Mesenchymal stem cell (in vitro differentiated cells and primary cell): ENCODE measurements around the gene PIN1. TPM values are rescaled to one million over a fixed set of nuclear protein-coding genes. Genes with fewer than 3 reads are reported as not detected.

Experiments used
- DNase-seq: peaks from one replicate; pipeline ENCODE4 v3.0.0-alpha.2; 2013
- H2AFZ ChIP-seq: one replicate; pipeline ENCODE4 v1.6.1; 2013; ENCODE audit warnings: low read depth, mild to moderate bottlenecking, control low read depth, inconsistent platforms, low read length, moderate library complexity
- H2AK5ac ChIP-seq: 2 replicates; pipeline ENCODE4 v1.6.1; 2013; ENCODE audit warnings: low read length, moderate library complexity, mild to moderate bottlenecking, inconsistent platforms; ENCODE audit not compliant: severe bottlenecking
- H2BK120ac ChIP-seq: one replicate; pipeline ENCODE4 v1.6.1; 2013; ENCODE audit warnings: low read depth, mild to moderate bottlenecking, inconsistent platforms, low read length, moderate library complexity
- H2BK12ac ChIP-seq, 2 experiments: one replicate each; pipeline ENCODE4 v1.6.1; 2013; ENCODE audit warnings: inconsistent platforms in 2 of 2, low read length in 2 of 2, mild to moderate bottlenecking in 2 of 2, moderate library complexity in 2 of 2, control low read depth in 1 of 2
- H2BK15ac ChIP-seq: one replicate; pipeline ENCODE4 v1.6.1; 2013; ENCODE audit warnings: mild to moderate bottlenecking, low read depth, inconsistent platforms; ENCODE audit not compliant: poor library complexity, severe bottlenecking
- H2BK5ac ChIP-seq: 2 replicates; pipeline ENCODE4 v1.6.1; 2013; ENCODE audit warnings: low read depth, mild to moderate bottlenecking, low read length, control low read depth, inconsistent platforms; ENCODE audit not compliant: poor library complexity, severe bottlenecking
- H3K14ac ChIP-seq, 2 experiments: one replicate each; pipeline ENCODE4 v1.6.1; 2013; ENCODE audit warnings: inconsistent platforms in 2 of 2, low read length in 2 of 2, control low read depth in 1 of 2, mild to moderate bottlenecking in 1 of 2, moderate library complexity in 1 of 2
- H3K18ac ChIP-seq, 2 experiments: one replicate each; pipeline ENCODE4 v1.6.1; 2013; ENCODE audit warnings: inconsistent platforms in 2 of 2, low read length in 2 of 2, control low read depth in 1 of 2, low read depth in 1 of 2, mild to moderate bottlenecking in 1 of 2
- H3K23ac ChIP-seq, 2 experiments: one replicate each; pipeline ENCODE4 v1.6.1; 2013; ENCODE audit warnings: inconsistent platforms in 2 of 2, low read length in 2 of 2, mild to moderate bottlenecking in 2 of 2, moderate library complexity in 2 of 2, control low read depth in 1 of 2
- H3K27ac ChIP-seq: 2 replicates; pipeline ENCODE4 v1.5.1; 2013; ENCODE audit warnings: mild to moderate bottlenecking, moderate library complexity, low read length, control low read depth, inconsistent platforms; ENCODE audit not compliant: poor library complexity, severe bottlenecking
- H3K27me3 ChIP-seq, 2 experiments: 2 replicates each; pipeline versions ENCODE4 v1.6.1 to v1.7.0; 2013; ENCODE audit warnings: low read length in 2 of 2, mild to moderate bottlenecking in 2 of 2, moderate library complexity in 2 of 2, control low read depth in 1 of 2, inconsistent platforms in 1 of 2; ENCODE audit not compliant: control insufficient read depth in 1 of 2, insufficient read depth in 1 of 2
- H3K36me3 ChIP-seq, 2 experiments: 2 replicates each; pipeline versions ENCODE4 v1.6.1 to v1.7.0; 2013; ENCODE audit warnings: low read length in 2 of 2, control low read depth in 1 of 2, inconsistent platforms in 1 of 2, low read depth in 1 of 2, mild to moderate bottlenecking in 1 of 2; ENCODE audit not compliant: insufficient read depth in 2 of 2, control insufficient read depth in 1 of 2
- H3K4ac ChIP-seq, 2 experiments: one replicate each; pipeline ENCODE4 v1.6.1; 2013; ENCODE audit warnings: inconsistent platforms in 2 of 2, low read length in 2 of 2, mild to moderate bottlenecking in 2 of 2, moderate library complexity in 2 of 2, control low read depth in 1 of 2, low read depth in 1 of 2
- H3K4me1 ChIP-seq: 2 replicates; pipeline ENCODE4 v1.6.1; 2013; ENCODE audit warnings: low read depth, low read length, control low read depth; ENCODE audit not compliant: control insufficient read depth, insufficient read depth
- H3K4me2 ChIP-seq: 2 replicates; pipeline ENCODE4 v1.6.1; 2013; ENCODE audit warnings: low read length, mild to moderate bottlenecking, inconsistent platforms; ENCODE audit not compliant: poor library complexity, severe bottlenecking
- H3K4me3 ChIP-seq, 2 experiments: 2 replicates each; pipeline versions ENCODE4 v1.5.1 to v1.7.0; 2013; ENCODE audit warnings: low read length in 2 of 2, mild to moderate bottlenecking in 2 of 2, control low read depth in 1 of 2, low read depth in 1 of 2; ENCODE audit not compliant: insufficient read depth in 1 of 2
- H3K79me1 ChIP-seq: replicated peaks from 2 replicates; pipeline ENCODE4 v1.6.1; 2013; ENCODE audit warnings: mild to moderate bottlenecking, control low read depth, low read length, inconsistent platforms; ENCODE audit not compliant: poor library complexity, severe bottlenecking
- H3K9ac ChIP-seq: 2 replicates; pipeline ENCODE4 v1.7.0; 2013; ENCODE audit warnings: mild to moderate bottlenecking, low read length, moderate library complexity
- H3K9me3 ChIP-seq: 2 replicates; pipeline ENCODE4 v1.7.0; 2013; ENCODE audit warnings: mild to moderate bottlenecking, low read length; ENCODE audit not compliant: control insufficient read depth
- H4K8ac ChIP-seq: one replicate; pipeline ENCODE4 v1.6.1; 2013; ENCODE audit warnings: inconsistent platforms, mild to moderate bottlenecking, low read length, moderate library complexity
- H4K91ac ChIP-seq: one replicate; pipeline ENCODE4 v1.6.1; 2013; ENCODE audit warnings: mild to moderate bottlenecking, low read length, inconsistent platforms
- WGBS: methylation state at CpG from one replicate; pipeline ENCODE4 v1.1.7; 2013; ENCODE audit warnings: mixed read lengths; 5-methylcytosine and 5-hydroxymethylcytosine counted together
- polyA plus RNA-seq, 2 experiments: library from polyadenylated mRNA; stranded (reverse); fragments of 200-250 nt; gene quantifications; one replicate each; pipeline ENCODE4 v1.2.3, GENCODE V29; 2013

Gene PIN1
- 62.7 TPM for polyA plus RNA-seq (2013, experiment 1 of 2)
- polyA plus RNA-seq (2013, experiment 2 of 2) = 58.8 TPM

DNA sequence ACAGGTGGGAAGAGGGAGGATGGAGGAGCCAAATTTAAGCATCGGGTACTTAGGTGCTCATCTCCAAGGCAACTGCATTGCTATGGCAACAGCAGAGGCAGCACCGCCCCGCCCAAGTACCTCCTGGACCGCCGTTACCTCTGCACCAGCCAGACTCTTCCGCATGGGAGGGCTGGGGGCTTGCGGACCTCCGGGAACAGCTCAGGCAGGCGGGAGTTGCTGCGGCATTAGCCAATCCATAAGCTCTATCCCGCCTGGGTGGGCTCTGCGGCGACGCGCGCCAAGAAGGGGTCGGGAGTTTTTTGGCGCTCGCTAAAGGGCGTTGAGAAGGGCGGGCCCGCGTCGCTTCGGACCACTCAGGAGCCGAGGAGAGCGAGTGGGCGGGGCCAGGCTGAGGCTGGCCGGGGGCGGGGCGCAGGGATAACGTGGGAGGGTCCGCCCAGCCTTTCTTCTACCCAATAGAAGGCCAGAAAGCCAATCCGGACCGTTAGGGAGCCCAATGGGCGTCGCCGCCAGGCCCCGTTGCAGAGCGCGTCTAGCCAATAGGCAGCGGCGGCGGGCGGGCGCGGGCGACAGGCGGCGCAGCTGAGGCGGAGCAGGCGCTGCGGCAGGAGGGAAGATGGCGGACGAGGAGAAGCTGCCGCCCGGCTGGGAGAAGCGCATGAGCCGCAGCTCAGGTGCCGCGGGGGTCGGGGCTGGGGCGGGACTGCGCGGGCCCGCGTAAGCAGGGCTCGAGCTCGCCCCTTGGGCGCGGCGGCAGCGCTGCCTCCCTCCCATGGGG is at the start of gene PIN1:
TSS of gene PIN1 (plus strand) at position 593 of the 781 bp plus-strand sequence. CDS start at position 620, 27 bp downstream.
- H3K14ac ChIP-seq = no peak within 1 kb of the TSS
- peak within 1 kb of the TSS; percentile 1 to 15 for H3K4ac ChIP-seq

DNA sequence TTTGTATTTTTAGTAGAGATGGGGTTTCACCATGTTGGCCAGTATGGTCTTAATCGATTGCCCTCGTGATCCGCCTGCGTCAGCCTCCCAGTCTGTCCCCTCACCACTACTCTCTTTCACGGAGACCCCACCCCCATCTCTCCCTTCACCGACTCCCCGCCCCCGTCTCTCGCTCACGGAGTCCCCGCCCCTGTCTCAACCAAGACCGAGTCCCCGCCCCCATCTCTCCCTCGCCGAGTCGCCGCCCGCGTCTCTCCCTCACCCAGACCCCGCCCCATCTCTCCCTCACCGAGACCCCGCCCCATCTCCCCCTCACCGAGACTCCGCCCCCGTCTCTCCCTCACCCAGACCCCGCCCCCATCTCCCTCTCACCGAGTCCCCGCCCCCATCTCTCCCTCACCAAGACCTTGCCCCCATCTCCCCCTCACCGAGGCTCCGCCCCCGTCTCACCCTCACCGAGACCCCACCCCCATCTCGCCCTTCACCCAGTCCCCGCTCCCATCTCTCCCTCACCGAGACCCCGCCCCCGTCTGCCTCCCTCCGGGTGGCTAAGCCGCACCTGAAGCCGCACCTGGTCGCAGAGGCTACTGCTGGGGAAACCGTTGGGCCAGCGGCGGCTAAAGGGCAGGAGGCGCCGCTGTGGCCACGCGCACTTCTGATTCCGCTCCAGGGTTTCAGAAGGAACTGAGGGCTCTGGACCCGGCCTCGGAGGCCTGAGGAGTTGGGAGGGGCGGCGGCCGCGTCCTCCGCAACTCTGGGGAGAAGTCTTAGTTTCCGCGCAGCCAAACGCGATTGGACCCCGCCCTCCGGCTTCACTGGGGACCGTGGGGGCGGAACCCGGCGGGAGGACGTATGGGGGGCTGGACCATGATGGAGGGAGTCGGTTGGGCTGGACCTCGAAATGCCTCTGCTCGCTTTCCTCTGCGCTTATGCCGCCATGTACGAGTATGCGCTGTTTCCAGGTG is 49.5 kb upstream of the PIN1 start:
- Histone ChIP-seq H3K79me1 (peaks cover 16% of the 10 kb centered on the region), H3K4ac (peak overlapping the region; percentile 97 to 98), H3K23ac (peak overlapping the region in 1 of 2 experiments; percentile 59), H3K4me1 (peaks cover 18% of the 10 kb centered on the region), H3K14ac (peak overlapping the region in 1 of 2 experiments; percentile 96), H3K27ac (peak overlapping the region; percentile 100), H2AFZ (peak overlapping the region; percentile 99), H3K4me3 (peak overlapping the region; percentile 86), H3K36me3 (peaks cover 0 to 4% of the 10 kb centered on the region in 2 experiments), H3K18ac (peak overlapping the region; percentile 98 to 100), H2BK120ac (peak overlapping the region; percentile 99), H2AK5ac (no peak overlapping the region), H2BK12ac (peak overlapping the region; percentile 86 to 99), H4K91ac (peak overlapping the region; percentile 99), H4K8ac (peak overlapping the region; percentile 99), H2BK5ac (peak overlapping the region; percentile 98), H2BK15ac (peak overlapping the region; percentile 99), H3K27me3 (no peaks in the 10 kb centered on the region), H3K9ac (peak overlapping the region; percentile 91), H3K9me3 (no peaks in the 10 kb centered on the region), H3K4me2 (peak overlapping the region; percentile 96)
- 2% methylated on average over 59 of the region's 74 CpGs for WGBS
- DNase-seq = peak; percentile 96

More for the DNA sequence above, at the start of gene PIN1:
- H3K18ac ChIP-seq = peak within 1 kb of the TSS; percentile 67 to 82
- H2BK15ac ChIP-seq = no peak within 1 kb of the TSS
- peak within 1 kb of the TSS; percentile 68 for H2AFZ ChIP-seq
- peak; percentile 99 for DNase-seq
- H2AK5ac ChIP-seq = no peak within 1 kb of the TSS
- no peak within 1 kb of the TSS for H3K27ac ChIP-seq
- H4K8ac ChIP-seq = peak within 1 kb of the TSS; percentile 35
- H3K4me2 ChIP-seq = peak within 1 kb of the TSS; percentile 88
- no peaks in the 10 kb centered on the region for H3K27me3 ChIP-seq
- H4K91ac ChIP-seq = no peak within 1 kb of the TSS
- H3K4me1 ChIP-seq = peaks cover 8% of the 10 kb centered on the region
- H3K36me3 ChIP-seq = peaks cover 30 to 33% of the 10 kb centered on the region in 2 experiments
- peak within 1 kb of the TSS; percentile 66 for H2BK120ac ChIP-seq
- H2BK12ac ChIP-seq = peak within 1 kb of the TSS in 1 of 2 experiments; percentile 8
- no peaks in the 10 kb centered on the region for H3K9me3 ChIP-seq
- H3K9ac ChIP-seq = peak within 1 kb of the TSS; percentile 93
- under 1% methylated on average over 61 of the region's 73 CpGs for WGBS
- H3K79me1 ChIP-seq = peaks cover 34% of the 10 kb centered on the region
- H2BK5ac ChIP-seq = no peak within 1 kb of the TSS
- peak within 1 kb of the TSS in 1 of 2 experiments; percentile 31 for H3K23ac ChIP-seq
- peak within 1 kb of the TSS; percentile 88 to 99 for H3K4me3 ChIP-seq

- Histone ChIP-seq H3K14ac (no peak overlapping the region), H4K91ac (peak overlapping the region; percentile 62), H4K8ac (peak overlapping the region; percentile 68), H2AK5ac (peak overlapping the region; percentile 61), H3K9me3 (no peaks in the 10 kb centered on the region), H3K36me3 (peaks cover 0 to 4% of the 10 kb centered on the region in 2 experiments), H3K27ac (peak overlapping the region; percentile 100), H2BK5ac (no peak overlapping the region), H3K4me3 (peak overlapping the region in 1 of 2 experiments; percentile 86), H3K4me1 (peaks cover 18% of the 10 kb centered on the region), H3K4ac (no peak overlapping the region), H2AFZ (peak overlapping the region; percentile 8), H3K23ac (no peak overlapping the region), H3K27me3 (no peaks in the 10 kb centered on the region), H3K4me2 (no peak overlapping the region), H3K79me1 (peaks cover 9% of the 10 kb centered on the region), H2BK120ac (no peak overlapping the region), H3K9ac (peak overlapping the region; percentile 91), H2BK12ac (peak overlapping the region; percentile 2 to 54), H3K18ac (peak overlapping the region; percentile 6 to 64), H2BK15ac (peak overlapping the region; percentile 31)
- WGBS = 66% methylated on average over 9 of the region's 9 CpGs
- DNase-seq = no peak
Observed at GRCh38 chr19:9786342-9786741, 48.8 kb upstream of the PIN1 start.
